ENCODE data around the gene PPFIA2.
A peak's percentile ranks its signal among the peaks of the same experiment; 100 is the strongest.

DNA sequence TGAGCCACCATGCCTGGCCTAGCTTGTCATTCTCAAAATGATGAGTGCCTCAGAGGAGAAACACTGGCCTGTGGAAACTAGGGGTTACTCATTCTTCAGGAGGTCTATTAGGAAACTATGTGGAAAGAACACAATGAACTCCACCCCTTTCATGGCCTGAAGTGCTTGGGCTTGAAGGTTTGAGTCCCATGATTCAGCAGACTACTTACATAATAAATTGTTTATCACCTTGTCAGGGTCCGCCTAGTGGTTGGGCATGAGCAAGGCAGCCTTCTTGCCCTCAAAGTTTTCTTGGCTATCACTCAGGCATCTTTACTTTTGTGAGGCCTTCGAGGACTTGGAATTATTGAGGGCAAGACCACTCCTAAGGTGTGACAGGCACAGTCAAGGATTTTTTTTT lies 430.1 kb downstream of the PPFIA2 start:
- TF ChIP-seq, protein P1, sequence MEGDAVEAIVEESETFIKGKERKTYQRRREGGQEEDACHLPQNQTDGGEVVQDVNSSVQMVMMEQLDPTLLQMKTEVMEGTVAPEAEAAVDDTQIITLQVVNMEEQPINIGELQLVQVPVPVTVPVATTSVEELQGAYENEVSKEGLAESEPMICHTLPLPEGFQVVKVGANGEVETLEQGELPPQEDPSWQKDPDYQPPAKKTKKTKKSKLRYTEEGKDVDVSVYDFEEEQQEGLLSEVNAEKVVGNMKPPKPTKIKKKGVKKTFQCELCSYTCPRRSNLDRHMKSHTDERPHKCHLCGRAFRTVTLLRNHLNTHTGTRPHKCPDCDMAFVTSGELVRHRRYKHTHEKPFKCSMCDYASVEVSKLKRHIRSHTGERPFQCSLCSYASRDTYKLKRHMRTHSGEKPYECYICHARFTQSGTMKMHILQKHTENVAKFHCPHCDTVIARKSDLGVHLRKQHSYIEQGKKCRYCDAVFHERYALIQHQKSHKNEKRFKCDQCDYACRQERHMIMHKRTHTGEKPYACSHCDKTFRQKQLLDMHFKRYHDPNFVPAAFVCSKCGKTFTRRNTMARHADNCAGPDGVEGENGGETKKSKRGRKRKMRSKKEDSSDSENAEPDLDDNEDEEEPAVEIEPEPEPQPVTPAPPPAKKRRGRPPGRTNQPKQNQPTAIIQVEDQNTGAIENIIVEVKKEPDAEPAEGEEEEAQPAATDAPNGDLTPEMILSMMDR (IDR thresholded peaks at IDR 0.05): peak in 2 of 5 experiments; percentile 14 to 19
- no peak for TF ChIP-seq POLR2A (IDR thresholded peaks at IDR 0.05)
- TF ChIP-seq EP300 (IDR thresholded peaks at IDR 0.05; ENCODE audit: low read depth): no peak
- TF ChIP-seq POLR2AphosphoS5 (IDR thresholded peaks at IDR 0.05): no peak
